ENCODE data around the gene SUCLG1.
"Not testable (repeated sequence)": the region's sequence is repeated elsewhere in the genome, so short reads cannot be mapped to it uniquely, and the experiment has no call there.

Gene SUCLG1

GRCh38 chr2:84459018-84459943 is at the start of gene SUCLG1:
TSS of gene SUCLG1 (minus strand) at chr2:84459280. CDS start at chr2:84459269, 11 bp downstream.
- DNase-seq: peak; percentile 81 to 88

GRCh38 chr2:84498150-84498799 is 39.2 kb upstream of the SUCLG1 start:
- DNase-seq: no peak

- no peak for DNase-seq
Observed at GRCh38 chr2:84497285-84497684, 38.2 kb upstream of the SUCLG1 start.

- DNase-seq: no peak
Observed at GRCh38 chr2:84496386-84496785, 37.3 kb upstream of the SUCLG1 start.

- DNase-seq: peak; percentile 44 to 70
Observed at GRCh38 chr2:84495539-84496146, 36.6 kb upstream of the SUCLG1 start.

- DNase-seq: no peak
Observed at GRCh38 chr2:84494070-84494469, 35.0 kb upstream of the SUCLG1 start.

GRCh38 chr2:84493514-84493913 is 34.4 kb upstream of the SUCLG1 start:
- DNase-seq: no peak

- no peak for DNase-seq
Observed at GRCh38 chr2:84492571-84492970, 33.5 kb upstream of the SUCLG1 start.

- no peak for DNase-seq
Observed at GRCh38 chr2:84491741-84492140, 32.7 kb upstream of the SUCLG1 start.

- DNase-seq: no peak
Observed at GRCh38 chr2:84491256-84491655, 32.2 kb upstream of the SUCLG1 start.

GRCh38 chr2:84487298-84487996 is 28.4 kb upstream of the SUCLG1 start:
- no peak for DNase-seq

- DNase-seq: no peak
Observed at GRCh38 chr2:84486441-84487115, 27.5 kb upstream of the SUCLG1 start.

- DNase-seq: no peak
Observed at GRCh38 chr2:84483320-84483719, 24.2 kb upstream of the SUCLG1 start.

- no peak for DNase-seq
Observed at GRCh38 chr2:84482603-84483002, 23.5 kb upstream of the SUCLG1 start.

- no peak for DNase-seq
Observed at GRCh38 chr2:84481702-84482101, 22.6 kb upstream of the SUCLG1 start.

- DNase-seq: no peak
Observed at GRCh38 chr2:84478867-84479266, 19.8 kb upstream of the SUCLG1 start.

GRCh38 chr2:84477886-84478285 is 18.8 kb upstream of the SUCLG1 start:
- no peak for DNase-seq

GRCh38 chr2:84474176-84474575 is 15.1 kb upstream of the SUCLG1 start:
- no peak for DNase-seq

- DNase-seq: no peak
Observed at GRCh38 chr2:84472856-84473565, 13.9 kb upstream of the SUCLG1 start.

- DNase-seq: not testable (repeated sequence)
Observed at GRCh38 chr2:84472423-84472822, 13.3 kb upstream of the SUCLG1 start.

GRCh38 chr2:84467389-84467788 is 8.3 kb upstream of the SUCLG1 start:
- no peak for DNase-seq

GRCh38 chr2:84461310-84461709 is 2.2 kb upstream of the SUCLG1 start:
- no peak for DNase-seq

Data from inflammatory macrophage treated with lipopolysaccharide for 1 hour (primary cell).